Stimulated activated CD8-positive, alpha-beta memory T cell treated with anti-CD3 and anti-CD28 coated beads, Interleukin-7, amount 100 ng/mL, for 1 hour (primary cell): ENCODE results near the gene AKIRIN2.

ENCODE experiments used
- DNase-seq, 2 donors: peaks; one replicate each; pipeline ENCODE4 v3.0.0-alpha.2; 2020; ENCODE audit warnings: low read depth in 2 of 2

The AKIRIN2 gene

DNA sequence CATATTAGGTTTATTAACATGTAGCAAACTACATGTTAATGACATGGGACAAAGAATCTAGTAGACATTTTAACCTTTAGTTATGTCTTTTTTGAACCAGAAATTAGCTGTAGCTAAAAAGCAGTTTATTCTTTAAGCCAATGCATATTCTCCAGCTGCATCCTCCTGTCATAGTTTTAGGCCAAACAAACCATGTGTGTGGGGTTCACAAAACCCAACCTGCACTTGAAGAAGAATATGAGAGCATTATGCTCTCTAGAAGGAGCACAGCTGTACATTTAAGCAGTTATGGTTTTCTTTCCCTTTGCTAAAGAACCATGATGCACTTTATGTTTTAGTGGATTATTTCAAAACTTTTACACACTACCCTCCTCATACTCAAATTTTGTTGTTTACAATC is 46.2 kb downstream of the AKIRIN2 start:
- DNase-seq, result no peak

- no peak for DNase-seq
Observed at GRCh38 chr6:87654875-87655454, 47.1 kb downstream of the AKIRIN2 start.

DNA sequence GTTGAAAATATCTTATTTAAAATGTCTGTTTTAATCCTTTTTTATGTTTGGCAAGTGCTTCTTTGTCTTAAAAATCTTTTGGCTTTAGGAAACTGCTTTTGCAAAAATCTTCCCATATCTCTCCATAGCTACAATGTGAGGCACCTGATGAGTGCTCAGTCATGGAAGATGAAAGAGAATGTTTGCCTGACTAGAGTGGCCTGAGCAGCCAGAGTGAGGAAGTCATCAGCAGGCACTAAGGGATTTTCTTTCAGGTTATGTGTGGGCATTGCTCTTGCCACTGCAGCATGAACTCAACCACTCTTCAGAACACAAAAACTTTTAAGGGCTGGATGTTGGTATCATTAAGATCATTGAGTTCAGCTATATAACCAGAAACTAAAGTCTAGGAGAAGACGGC is 47.9 kb downstream of the AKIRIN2 start:
- DNase-seq, result no peak

- no peak for DNase-seq
Observed at GRCh38 chr6:87653074-87653962, 48.7 kb downstream of the AKIRIN2 start.

DNA sequence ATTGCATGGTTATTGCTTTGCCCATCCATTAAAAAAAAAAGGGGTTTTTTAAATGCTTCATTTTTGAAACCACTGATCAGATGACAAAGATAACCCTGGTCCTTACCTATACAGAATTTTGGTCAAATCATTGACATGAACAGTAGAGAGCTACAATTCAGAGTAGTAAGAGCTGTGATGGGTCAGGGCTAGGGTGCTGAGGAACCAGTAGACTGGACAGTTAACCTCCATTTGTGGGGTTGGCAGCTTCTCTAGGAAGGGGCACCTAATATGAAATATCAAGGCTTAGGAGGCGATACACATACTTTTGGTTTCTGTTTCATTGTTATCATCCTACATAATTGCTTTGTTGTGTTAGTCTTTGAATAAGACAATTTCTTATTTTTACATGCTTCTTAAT is 57.0 kb downstream of the AKIRIN2 start:
- no peak for DNase-seq

DNA sequence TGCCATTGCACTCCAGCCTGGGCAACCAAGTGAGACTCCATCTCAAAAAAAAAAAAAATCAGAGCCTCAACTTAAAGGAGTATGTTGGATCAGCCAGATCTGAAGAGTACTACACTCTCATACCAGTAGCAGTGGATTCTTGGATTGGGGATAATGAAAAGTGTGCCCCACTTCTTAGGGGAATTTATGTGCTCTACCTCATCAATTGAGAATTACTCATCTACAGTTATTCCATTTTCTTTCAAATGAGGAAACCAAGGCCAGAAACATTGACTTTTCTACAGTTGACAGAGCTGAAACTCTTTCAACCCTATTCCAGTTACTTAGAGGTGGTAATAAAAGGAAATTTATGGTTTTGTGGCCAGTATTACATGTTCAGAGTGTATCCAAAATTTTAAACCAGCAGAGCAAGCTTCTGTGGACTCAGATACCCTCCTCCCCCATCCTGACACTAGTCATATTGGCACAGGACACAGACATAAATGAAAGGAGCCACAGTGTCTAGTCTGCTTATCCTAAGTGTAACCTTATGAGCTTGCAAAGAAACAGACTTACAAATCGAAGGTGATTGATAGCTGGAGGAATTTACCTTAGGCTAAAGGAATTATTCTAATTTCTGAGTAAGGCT is 60.9 kb downstream of the AKIRIN2 start:
- no peak for DNase-seq

DNA sequence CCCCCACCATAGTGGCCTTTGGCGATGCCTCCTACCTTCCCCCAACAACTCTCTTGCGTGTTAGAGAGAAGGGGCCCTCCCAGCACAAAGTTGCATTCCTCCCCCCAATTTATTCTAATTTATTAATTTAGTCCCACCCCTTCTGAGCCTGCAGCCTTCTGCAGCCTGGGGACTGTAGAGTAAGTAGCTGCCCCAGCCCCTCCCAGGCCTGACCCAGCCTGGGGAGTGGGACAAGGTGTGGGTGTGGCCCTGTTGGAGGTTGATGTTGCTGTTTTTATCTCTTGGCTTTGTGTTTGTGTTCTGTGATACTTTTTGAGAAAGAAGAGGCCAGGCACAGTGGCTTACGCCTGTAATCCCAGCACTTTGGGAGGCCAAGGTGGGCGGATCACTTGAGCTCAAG is 62.7 kb downstream of the AKIRIN2 start:
- no peak for DNase-seq

DNA sequence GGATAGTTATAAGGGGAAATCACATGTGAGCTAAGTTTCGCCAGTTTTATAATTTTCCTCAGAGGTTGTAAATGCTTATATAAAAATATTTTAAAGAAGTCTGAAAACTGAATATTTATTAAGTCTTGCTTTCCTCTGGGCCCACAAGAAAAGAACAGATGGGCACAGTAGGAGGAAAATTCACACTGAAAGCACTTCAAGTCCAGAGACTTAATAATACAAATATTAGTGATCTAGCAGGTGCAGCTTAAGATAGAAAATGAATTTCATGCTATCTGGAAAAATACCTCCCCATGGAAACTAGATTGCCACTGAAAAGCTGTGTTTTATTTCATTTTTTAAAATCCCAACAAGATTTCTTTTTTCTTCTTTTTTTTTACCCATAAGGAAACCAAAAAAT is 64.9 kb downstream of the AKIRIN2 start:
- DNase-seq, result no peak

DNA sequence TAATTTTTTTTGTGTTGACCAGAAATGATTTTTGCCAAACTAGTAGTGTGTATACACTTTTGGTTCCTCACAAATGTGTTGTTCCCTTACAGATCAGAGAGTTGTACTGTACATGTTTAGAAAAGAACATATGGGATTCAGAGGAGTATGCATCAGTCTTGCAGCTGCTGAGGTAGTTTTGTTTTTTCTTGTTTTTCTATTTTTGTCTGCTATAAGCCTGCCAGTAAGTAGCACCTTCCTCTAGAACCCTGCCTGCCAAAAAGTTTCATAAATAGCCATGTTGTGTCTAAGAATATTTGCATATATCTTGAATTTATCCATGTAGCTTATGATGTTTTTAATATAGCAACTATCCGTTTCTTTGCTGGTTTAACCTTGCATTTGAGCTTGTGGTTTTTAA is 65.7 kb downstream of the AKIRIN2 start:
- no peak for DNase-seq

- no peak for DNase-seq
Observed at GRCh38 chr6:87633851-87634250, 68.2 kb downstream of the AKIRIN2 start.

DNA sequence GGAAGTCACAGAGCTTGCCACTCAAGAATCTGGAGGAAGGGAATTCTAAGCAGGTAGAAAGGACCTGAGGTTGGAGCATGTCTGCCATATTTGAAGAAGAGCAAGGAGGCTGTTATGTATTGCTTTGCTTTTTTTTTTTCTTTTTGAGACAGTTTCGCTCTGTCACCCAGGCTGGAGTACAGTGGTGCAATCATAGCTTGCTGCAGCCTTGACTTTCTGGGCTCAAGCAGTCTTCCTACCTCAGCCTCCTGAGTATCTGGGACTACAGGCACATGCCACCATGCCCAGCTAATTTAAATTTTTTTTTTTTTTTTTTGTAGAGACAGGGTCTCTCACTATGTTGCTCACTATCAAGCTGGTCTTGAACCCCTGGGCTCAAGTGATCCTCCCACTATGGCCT is 71.3 kb downstream of the AKIRIN2 start:
- no peak for DNase-seq

GRCh38 chr6:87628881-87629280 is 73.2 kb downstream of the AKIRIN2 start:
- no peak for DNase-seq

DNA sequence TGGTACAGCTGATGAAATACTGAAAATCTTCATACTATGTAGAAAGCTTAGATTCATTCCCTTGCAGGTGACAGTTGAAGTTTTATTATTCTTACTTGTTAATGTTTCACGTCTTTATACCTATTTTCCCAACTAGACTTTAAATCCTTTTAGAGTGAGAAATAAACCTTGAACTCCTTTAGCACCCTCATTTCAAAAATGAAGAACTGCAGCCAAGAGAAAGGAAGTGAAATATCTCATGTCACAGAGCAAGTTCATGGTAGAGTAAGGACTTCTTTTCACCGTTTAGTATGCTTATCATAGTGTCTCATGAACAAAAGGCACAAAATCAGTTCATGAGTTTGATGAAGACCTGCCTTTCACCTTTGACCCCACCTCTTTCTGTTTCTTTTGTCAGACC is 73.6 kb downstream of the AKIRIN2 start:
- no peak for DNase-seq
